ENCODE measurements around the gene RHOH.

DNA sequence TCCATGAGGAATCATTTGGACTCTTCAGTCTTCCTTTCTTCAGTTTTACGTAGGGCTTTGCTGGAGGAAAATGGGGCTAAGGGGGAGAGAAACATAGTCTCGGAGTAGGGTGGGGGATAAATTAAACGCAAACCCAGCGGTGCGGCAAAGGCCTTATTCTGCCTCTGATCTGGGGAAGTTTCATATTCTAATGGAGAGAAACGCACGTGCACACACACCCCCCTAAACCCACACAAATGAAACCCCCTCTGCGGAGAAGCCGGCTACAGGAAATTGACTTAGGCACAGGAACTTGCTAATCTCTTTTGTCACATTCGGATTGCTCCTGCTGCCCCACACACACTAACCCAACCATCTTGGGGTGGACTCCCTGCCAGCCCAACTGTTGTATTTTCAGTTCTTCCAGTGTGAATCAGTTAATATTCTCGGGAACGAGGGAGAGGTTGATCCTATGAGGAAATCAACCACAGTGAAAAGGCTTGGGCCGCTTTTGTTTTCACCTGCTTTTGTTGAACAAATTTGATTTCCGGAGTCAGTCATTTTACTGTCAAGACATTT, at the start of gene RHOH:
- no peak for TF ChIP-seq POLR2A (IDR thresholded peaks at IDR 0.05)
- TF ChIP-seq, protein P1, sequence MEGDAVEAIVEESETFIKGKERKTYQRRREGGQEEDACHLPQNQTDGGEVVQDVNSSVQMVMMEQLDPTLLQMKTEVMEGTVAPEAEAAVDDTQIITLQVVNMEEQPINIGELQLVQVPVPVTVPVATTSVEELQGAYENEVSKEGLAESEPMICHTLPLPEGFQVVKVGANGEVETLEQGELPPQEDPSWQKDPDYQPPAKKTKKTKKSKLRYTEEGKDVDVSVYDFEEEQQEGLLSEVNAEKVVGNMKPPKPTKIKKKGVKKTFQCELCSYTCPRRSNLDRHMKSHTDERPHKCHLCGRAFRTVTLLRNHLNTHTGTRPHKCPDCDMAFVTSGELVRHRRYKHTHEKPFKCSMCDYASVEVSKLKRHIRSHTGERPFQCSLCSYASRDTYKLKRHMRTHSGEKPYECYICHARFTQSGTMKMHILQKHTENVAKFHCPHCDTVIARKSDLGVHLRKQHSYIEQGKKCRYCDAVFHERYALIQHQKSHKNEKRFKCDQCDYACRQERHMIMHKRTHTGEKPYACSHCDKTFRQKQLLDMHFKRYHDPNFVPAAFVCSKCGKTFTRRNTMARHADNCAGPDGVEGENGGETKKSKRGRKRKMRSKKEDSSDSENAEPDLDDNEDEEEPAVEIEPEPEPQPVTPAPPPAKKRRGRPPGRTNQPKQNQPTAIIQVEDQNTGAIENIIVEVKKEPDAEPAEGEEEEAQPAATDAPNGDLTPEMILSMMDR (IDR thresholded peaks at IDR 0.05): no peak

Data from ovary (tissue), 3 donors.